SJSA1 (cell line): ENCODE data around the gene MAP3K15. TPM values are rescaled to one million over a fixed set of nuclear protein-coding genes. Genes with fewer than 3 reads are reported as not detected.

Experiments used
- DNase-seq, 2 experiments: peaks; one replicate each; pipeline ENCODE4 v3.0.0-alpha.2; 2015 to 2020; ENCODE audit warnings: low spot score in 2 of 2, low read depth in 1 of 2
- H3K27ac ChIP-seq: fragments of 250-450 bp; sonication (Bioruptor Pico); 2 replicates; pipeline ENCODE4 v1.5.1; 2020; ENCODE audit warnings: mild to moderate bottlenecking, moderate library complexity
- H3K27me3 ChIP-seq: fragments of 250-450 bp; sonication (Bioruptor Pico); replicated peaks from 2 replicates; pipeline ENCODE4 v1.5.1; 2020; ENCODE audit warnings: mild to moderate bottlenecking, moderate library complexity
- H3K36me3 ChIP-seq: fragments of 250-450 bp; sonication (Bioruptor Pico); 2 replicates; pipeline ENCODE4 v1.5.1; 2020; ENCODE audit warnings: mild to moderate bottlenecking
- H3K4me1 ChIP-seq: fragments of 250-450 bp; sonication (Bioruptor Pico); replicated peaks from 2 replicates; pipeline ENCODE4 v1.6.1; 2021; ENCODE audit warnings: mild to moderate bottlenecking
- H3K4me3 ChIP-seq: fragments of 250-450 bp; sonication (Bioruptor Pico); 2 replicates; pipeline ENCODE4 v1.5.1; 2020; ENCODE audit warnings: mild to moderate bottlenecking
- H3K9me3 ChIP-seq: fragments of 250-450 bp; sonication (Bioruptor Pico); replicated peaks from 2 replicates; pipeline ENCODE4 v1.5.1; 2020; ENCODE audit warnings: mild to moderate bottlenecking
- total RNA-seq: library from RNA; depleted of rRNA; stranded (reverse); fragments of >200 nt; shearing (Covaris generic); gene quantifications from 2 replicates; pipeline ENCODE4 v1.2.3, GENCODE V29; 2014; rRNA removed

The MAP3K15 gene, protein sequence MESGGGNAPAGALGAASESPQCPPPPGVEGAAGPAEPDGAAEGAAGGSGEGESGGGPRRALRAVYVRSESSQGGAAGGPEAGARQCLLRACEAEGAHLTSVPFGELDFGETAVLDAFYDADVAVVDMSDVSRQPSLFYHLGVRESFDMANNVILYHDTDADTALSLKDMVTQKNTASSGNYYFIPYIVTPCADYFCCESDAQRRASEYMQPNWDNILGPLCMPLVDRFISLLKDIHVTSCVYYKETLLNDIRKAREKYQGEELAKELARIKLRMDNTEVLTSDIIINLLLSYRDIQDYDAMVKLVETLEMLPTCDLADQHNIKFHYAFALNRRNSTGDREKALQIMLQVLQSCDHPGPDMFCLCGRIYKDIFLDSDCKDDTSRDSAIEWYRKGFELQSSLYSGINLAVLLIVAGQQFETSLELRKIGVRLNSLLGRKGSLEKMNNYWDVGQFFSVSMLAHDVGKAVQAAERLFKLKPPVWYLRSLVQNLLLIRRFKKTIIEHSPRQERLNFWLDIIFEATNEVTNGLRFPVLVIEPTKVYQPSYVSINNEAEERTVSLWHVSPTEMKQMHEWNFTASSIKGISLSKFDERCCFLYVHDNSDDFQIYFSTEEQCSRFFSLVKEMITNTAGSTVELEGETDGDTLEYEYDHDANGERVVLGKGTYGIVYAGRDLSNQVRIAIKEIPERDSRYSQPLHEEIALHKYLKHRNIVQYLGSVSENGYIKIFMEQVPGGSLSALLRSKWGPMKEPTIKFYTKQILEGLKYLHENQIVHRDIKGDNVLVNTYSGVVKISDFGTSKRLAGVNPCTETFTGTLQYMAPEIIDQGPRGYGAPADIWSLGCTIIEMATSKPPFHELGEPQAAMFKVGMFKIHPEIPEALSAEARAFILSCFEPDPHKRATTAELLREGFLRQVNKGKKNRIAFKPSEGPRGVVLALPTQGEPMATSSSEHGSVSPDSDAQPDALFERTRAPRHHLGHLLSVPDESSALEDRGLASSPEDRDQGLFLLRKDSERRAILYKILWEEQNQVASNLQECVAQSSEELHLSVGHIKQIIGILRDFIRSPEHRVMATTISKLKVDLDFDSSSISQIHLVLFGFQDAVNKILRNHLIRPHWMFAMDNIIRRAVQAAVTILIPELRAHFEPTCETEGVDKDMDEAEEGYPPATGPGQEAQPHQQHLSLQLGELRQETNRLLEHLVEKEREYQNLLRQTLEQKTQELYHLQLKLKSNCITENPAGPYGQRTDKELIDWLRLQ (N-terminal part only)
- total RNA-seq: not detected in 2 replicates

DNA sequence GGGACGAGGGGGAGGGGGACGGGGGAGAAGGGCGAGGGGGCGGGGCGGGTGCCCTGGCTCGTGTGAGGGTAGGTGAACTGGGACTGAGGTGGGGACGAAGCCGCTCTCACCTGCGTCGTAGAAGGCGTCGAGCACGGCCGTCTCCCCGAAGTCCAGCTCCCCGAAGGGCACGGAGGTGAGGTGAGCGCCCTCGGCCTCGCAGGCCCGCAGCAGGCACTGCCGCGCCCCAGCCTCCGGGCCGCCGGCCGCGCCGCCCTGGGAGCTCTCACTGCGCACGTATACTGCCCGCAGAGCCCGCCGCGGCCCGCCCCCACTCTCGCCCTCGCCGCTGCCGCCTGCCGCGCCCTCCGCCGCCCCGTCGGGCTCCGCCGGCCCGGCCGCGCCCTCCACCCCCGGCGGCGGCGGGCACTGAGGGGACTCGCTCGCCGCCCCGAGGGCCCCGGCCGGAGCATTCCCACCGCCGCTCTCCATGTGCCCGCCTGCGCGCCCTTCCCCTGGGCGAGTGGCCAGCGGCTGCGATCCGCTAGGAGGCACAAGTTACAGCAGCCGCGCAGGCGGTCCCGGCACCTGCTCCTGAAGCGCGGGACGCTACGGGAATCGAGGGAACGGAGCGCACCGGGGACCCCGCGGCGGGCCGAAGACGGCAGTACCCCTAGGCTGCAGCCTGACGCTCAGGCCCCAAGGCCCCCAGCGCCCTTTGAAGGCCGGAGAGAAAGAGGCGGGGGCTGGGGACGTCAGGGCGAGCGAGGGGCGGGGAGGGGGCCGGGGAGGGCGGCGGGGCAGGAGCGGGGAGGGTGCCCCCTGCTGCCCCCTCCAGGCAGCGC, at the start of gene MAP3K15:
MAP3K15 (minus strand) TSS at position 718 of the 824 bp plus-strand sequence; CDS start at position 471, 247 bp downstream.
- Histone ChIP-seq H3K9me3 (no peaks in the 10 kb centered on the region), H3K27me3 (0 out of 2 replicates have a peak, but pooled peaks cover 3% of the 10 kb centered on the region), H3K4me3 (0 out of 2 replicates have a peak within 1 kb of the TSS, but pooled peaks have one; percentile 14), H3K4me1 (no peaks in the 10 kb centered on the region), H3K27ac (no peak within 1 kb of the TSS), H3K36me3 (no peaks in the 10 kb centered on the region)
- DNase-seq: no peak

DNA sequence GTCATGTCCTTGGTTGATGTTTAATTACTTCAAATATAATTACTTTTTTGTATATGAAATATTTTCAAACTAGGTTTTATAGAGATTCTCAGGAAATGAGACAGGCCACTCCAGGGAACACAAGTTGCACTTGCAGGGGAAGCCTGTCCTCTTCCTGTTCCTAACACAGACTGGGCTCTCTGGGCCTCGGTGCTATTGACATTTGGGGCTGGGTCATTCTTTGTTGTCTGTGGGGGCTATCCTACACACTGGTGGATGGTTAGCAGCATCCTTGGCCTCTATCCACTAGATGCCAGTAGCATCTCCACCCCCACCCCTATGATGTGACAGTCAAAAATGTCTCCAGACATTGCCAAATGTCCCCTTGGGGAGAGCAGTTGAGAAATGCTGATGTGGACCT, 49.3 kb upstream of the MAP3K15 start:
- Histone ChIP-seq H3K9me3 (no peaks in the 10 kb centered on the region), H3K36me3 (no peaks in the 10 kb centered on the region), H3K27me3 (no peaks in the 10 kb centered on the region), H3K27ac (no peak overlapping the region), H3K4me3 (no peak overlapping the region), H3K4me1 (no peaks in the 10 kb centered on the region)
- DNase-seq: no peak

DNA sequence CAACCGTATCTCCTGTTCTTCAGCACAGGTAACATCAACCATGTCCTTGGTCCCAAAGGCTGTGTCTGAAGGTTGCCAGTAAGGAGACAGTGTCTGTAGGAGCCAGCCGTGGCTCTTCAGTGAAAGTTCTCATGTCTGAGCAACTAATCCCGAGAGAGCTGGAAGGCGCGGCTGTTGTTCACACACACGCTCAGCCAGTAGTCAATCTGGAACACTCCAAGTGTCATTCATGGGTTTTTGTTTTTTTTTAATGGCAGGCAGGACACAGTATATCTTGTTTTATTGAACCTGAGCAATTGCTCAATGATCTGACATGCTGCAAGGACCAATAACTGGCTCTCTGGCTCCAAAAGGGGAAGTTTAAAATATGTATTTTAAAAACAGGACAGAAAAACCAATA, 48.4 kb upstream of the MAP3K15 start:
- Histone ChIP-seq H3K36me3 (no peaks in the 10 kb centered on the region), H3K9me3 (no peaks in the 10 kb centered on the region), H3K27ac (no peak overlapping the region), H3K4me3 (no peak overlapping the region), H3K27me3 (no peaks in the 10 kb centered on the region), H3K4me1 (no peaks in the 10 kb centered on the region)
- no peak for DNase-seq

DNA sequence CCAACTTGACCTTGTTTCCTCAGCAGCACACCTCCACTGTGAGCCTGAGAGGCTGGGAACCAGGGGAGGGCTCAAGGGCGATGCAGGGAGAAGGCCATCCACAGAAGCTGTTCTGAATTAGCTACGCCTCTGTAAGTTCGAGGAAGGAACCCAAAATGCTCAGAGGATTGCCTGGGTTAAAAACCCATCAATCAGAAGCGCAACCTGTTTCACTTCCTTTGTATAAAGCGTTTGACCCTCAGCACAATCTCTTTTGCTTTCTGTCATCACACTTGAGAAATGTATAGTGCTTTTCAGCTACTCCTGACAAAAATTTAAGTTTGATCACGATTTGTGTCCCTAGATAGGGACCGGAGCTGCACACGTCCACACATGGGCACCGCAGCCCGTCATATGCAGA, 48.0 kb upstream of the MAP3K15 start:
- Histone ChIP-seq H3K36me3 (no peaks in the 10 kb centered on the region), H3K4me1 (no peaks in the 10 kb centered on the region), H3K4me3 (no peak overlapping the region), H3K27ac (no peak overlapping the region), H3K9me3 (no peaks in the 10 kb centered on the region), H3K27me3 (no peaks in the 10 kb centered on the region)
- no peak for DNase-seq

DNA sequence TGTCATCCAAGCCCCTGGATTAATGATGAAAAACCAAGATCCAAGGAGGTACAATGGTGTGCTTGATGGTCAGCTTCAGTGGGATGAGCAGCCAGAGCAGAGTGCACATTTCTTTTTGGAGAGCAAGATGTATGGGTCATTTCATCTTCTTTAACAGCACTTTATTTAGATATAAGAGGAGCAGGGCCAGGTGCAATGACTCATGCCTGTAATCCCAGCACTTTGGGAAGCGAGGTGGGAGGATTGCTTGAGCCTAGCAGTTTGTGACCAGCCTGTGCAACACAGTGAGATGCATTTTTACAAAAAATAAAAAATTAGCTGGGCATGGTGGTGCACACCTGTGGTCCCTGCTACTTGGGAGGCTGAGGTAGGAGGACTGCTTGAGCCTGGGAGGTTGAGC, 45.3 kb upstream of the MAP3K15 start:
- Histone ChIP-seq H3K9me3 (no peaks in the 10 kb centered on the region), H3K36me3 (no peaks in the 10 kb centered on the region), H3K27me3 (no peaks in the 10 kb centered on the region), H3K27ac (no peak overlapping the region), H3K4me1 (no peaks in the 10 kb centered on the region), H3K4me3 (no peak overlapping the region)
- DNase-seq: no peak

DNA sequence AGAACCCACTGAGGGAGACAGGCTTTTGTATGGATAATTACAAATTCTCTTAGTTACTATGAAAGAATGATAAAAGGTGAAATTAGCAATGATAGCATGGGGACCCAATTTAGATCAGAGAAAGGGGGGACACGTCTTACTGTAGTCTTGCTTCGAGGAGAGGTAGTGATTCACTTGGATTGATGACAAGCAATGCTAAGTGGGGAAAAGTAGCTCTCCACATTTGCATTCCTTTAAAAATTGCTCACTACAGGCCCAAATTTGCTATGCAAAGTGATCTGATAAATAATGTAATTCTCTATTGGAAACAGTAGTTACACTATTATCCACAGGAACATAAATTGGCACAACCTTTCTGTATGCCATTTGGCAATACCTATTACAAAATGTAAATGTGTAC, 42.5 kb upstream of the MAP3K15 start:
- Histone ChIP-seq H3K9me3 (no peaks in the 10 kb centered on the region), H3K4me1 (no peaks in the 10 kb centered on the region), H3K27ac (no peak overlapping the region), H3K36me3 (no peaks in the 10 kb centered on the region), H3K27me3 (no peaks in the 10 kb centered on the region), H3K4me3 (no peak overlapping the region)
- no peak for DNase-seq

DNA sequence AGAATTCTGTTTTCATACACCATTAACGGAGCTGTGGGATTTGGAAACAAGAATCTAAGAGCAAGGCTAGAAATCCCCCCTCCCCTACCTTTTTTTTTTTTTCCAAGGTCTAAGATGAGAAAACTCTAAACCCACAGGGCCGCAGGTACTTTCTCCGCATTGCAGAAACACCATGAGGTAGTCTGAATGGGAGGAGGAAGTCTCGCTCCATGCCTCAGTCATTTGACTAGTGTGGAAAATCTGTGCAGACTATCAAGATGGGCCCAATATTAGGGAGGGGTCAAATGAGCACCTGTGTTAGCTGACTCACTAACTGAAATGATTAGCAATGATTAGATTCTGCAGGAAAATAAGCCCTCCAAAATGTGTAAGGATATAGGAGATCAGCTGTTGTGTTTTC, 40.9 kb upstream of the MAP3K15 start:
- Histone ChIP-seq H3K4me1 (no peaks in the 10 kb centered on the region), H3K36me3 (no peaks in the 10 kb centered on the region), H3K27ac (no peak overlapping the region), H3K4me3 (no peak overlapping the region), H3K9me3 (no peaks in the 10 kb centered on the region), H3K27me3 (no peaks in the 10 kb centered on the region)
- no peak for DNase-seq

DNA sequence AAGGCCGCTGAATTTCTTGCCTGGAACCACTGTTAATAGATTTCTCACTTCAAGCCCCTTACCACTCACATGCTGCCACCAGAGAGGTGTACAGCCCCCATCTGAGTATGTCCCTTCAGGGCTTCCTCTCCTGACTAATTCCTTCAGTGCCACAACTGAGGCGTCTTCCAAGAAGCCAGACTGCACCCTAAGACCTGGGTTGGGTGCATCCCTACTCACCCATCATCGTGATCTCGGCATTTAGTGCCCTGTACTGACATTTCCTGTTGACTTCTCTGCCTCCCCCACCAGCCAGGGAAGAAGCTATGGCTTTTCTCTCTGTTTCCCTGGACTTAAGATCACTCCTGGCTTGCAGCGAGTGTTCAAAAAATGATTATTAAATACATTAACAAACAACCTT, 40.4 kb upstream of the MAP3K15 start:
- Histone ChIP-seq H3K4me1 (no peaks in the 10 kb centered on the region), H3K27me3 (no peaks in the 10 kb centered on the region), H3K27ac (no peak overlapping the region), H3K9me3 (no peaks in the 10 kb centered on the region), H3K4me3 (no peak overlapping the region), H3K36me3 (no peaks in the 10 kb centered on the region)
- no peak for DNase-seq

DNA sequence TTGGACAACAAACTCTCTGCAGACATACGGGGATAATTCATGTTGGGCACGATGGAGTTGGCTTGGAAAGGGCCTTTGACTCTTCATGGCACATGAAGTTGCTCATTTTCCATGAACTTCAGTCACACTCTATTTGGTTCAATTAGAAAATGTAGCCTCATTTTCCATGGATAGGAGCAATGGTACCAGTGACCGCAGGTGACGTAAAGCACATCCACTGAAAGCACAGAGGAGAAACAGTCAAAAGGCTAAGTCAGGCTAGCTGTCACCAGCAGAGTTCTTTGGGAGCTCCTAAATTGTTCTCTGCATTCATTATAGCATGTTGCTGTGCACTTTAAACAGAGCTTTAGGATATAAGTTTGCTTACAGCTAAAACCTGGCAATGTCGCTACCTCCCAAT, 39.9 kb upstream of the MAP3K15 start:
- Histone ChIP-seq H3K9me3 (no peaks in the 10 kb centered on the region), H3K4me1 (no peaks in the 10 kb centered on the region), H3K27ac (no peak overlapping the region), H3K4me3 (no peak overlapping the region), H3K27me3 (no peaks in the 10 kb centered on the region), H3K36me3 (no peaks in the 10 kb centered on the region)
- no peak for DNase-seq

DNA sequence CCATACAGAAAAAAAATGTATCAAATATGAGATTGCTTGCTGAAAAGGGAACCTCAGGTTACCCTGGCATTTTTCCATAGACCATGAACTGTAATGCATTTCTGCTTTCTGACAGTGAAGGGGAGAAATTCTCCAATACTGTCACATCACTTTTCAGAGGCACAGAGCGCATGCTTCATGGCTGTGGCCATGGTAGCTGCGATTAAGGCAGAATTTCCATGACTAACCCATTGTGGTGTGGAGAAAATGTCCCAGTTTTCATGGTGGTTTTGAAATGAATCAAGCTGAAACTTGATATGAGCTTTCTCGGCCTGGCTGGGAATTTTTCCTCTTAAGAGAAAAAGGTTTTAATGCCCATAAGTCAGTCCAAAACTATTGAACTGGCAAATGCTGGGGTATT, 39.5 kb upstream of the MAP3K15 start:
- no peaks in the 10 kb centered on the region for H3K9me3 ChIP-seq
- H3K36me3 ChIP-seq: no peaks in the 10 kb centered on the region
- no peak overlapping the region for H3K27ac ChIP-seq
- DNase-seq: no peak
- no peak overlapping the region for H3K4me3 ChIP-seq
- no peaks in the 10 kb centered on the region for H3K4me1 ChIP-seq
- H3K27me3 ChIP-seq: no peaks in the 10 kb centered on the region

DNA sequence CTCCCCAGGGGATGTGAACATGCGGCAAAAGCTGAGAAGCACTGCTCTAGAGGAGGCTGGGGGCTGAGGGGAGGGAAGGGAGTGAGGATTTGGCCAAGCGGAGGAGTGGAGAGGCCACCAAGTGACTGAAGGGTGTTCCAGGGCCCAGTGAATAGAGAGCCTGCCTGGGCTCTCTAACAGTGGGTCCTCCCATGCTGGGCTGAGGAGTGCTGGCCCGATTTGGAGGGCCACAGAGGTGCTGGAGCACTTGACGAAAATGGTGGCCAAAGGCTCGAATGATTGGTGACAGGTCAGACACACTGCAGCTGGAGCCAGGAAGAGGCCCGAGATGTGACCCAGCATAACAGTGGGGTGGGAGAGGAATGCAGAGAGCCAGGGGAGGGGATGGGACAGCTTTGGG, 37.5 kb upstream of the MAP3K15 start:
- H3K4me3 ChIP-seq: no peak overlapping the region
- no peak for DNase-seq
- H3K27me3 ChIP-seq: no peaks in the 10 kb centered on the region
- H3K9me3 ChIP-seq: no peaks in the 10 kb centered on the region
- no peaks in the 10 kb centered on the region for H3K4me1 ChIP-seq
- H3K36me3 ChIP-seq: no peaks in the 10 kb centered on the region
- no peak overlapping the region for H3K27ac ChIP-seq

DNA sequence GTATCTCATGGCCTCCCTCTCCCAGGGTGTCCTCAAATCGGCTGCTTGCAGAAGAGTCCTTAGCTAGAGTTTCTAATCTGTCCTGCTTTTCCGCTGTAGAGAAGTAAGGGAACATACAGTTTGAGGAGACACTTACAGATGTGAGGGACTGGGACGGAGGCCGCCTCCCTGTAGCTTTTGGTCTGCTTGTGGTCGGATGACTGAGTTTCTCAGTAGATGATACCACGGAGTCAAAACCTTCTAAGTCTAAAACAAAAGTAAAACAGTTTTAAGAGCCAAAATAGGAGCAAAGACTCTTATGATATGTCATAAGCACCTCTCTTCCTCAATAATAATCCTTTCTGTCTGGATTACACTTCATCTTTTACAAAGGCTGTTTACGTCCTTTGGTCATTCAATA, 34.5 kb upstream of the MAP3K15 start:
- Histone ChIP-seq H3K9me3 (no peaks in the 10 kb centered on the region), H3K27me3 (no peaks in the 10 kb centered on the region), H3K4me3 (no peak overlapping the region), H3K27ac (no peak overlapping the region), H3K4me1 (no peaks in the 10 kb centered on the region), H3K36me3 (no peaks in the 10 kb centered on the region)
- DNase-seq: no peak

DNA sequence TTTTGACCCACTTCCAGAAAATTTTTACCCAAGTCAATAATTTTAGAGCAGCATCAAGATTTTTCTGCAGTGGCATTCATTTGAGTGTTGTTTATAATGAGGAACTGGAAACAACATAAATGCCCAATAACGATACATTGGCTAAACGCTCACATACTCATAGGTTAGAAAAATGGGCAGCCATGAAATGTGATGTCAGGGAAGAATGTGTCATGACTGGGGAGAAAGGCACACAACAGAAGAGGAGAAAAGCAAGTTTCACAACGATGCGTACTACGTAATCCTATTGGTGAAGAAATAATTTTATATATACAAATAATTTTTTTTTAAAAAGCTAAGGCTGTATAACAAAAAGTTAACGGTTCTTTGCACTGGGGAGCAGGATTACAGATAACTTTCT, 33.6 kb upstream of the MAP3K15 start:
- Histone ChIP-seq H3K27ac (no peak overlapping the region), H3K36me3 (no peaks in the 10 kb centered on the region), H3K4me3 (no peak overlapping the region), H3K9me3 (no peaks in the 10 kb centered on the region), H3K4me1 (no peaks in the 10 kb centered on the region), H3K27me3 (no peaks in the 10 kb centered on the region)
- no peak for DNase-seq
